Dendritic cell treated with granulocyte-macrophage colony-stimulating factor and Interleukin-4, amounts not matched to agents 40 ng/mL and 50 ng/mL, for 4 days (primary cell): Measurements from ENCODE around the gene CACNA1B.

Experiments
- H3K27ac Mint-ChIP-seq: one replicate; pipeline ENCODE4 v1.8.0; 2022; ENCODE audit warnings: mild to moderate bottlenecking, mixed read lengths
- H3K27me3 Mint-ChIP-seq: one replicate; pipeline ENCODE4 v1.8.0; 2022; ENCODE audit warnings: mild to moderate bottlenecking, mixed read lengths
- H3K36me3 Mint-ChIP-seq: one replicate; pipeline ENCODE4 v1.8.0; 2022; ENCODE audit warnings: low read depth, mixed read lengths
- H3K4me1 Mint-ChIP-seq: one replicate; pipeline ENCODE4 v1.8.0; 2022; ENCODE audit warnings: low read depth, mixed read lengths
- H3K4me3 Mint-ChIP-seq: one replicate; pipeline ENCODE4 v1.8.0; 2022; ENCODE audit warnings: mild to moderate bottlenecking, moderate library complexity, mixed read lengths
- H3K9me3 Mint-ChIP-seq: one replicate; pipeline ENCODE4 v1.8.0; 2022; ENCODE audit warnings: mixed read lengths
- intact Hi-C: fragments of 100-400 bp; cut with micrococcal nuclease; formaldehyde crosslinking; loops from one replicate; pipeline ENCODE4 v1.15.0; 2022

CACNA1B gene

GRCh38 chr9:138058181-138058580, 180.6 kb downstream of the CACNA1B start:
- intact Hi-C loops: no loop called here
- Mint-ChIP-seq H3K36me3 (no peaks in the 10 kb centered on the region), H3K4me3 (no peak overlapping the region), H3K27me3 (no peaks in the 10 kb centered on the region), H3K9me3 (no peaks in the 10 kb centered on the region), H3K27ac (no peak overlapping the region), H3K4me1 (no peaks in the 10 kb centered on the region)

- H3K27ac Mint-ChIP-seq: no peak overlapping the region
- H3K4me1 Mint-ChIP-seq: no peaks in the 10 kb centered on the region
- intact Hi-C loops: no loop called here
- no peaks in the 10 kb centered on the region for H3K36me3 Mint-ChIP-seq
- no peak overlapping the region for H3K4me3 Mint-ChIP-seq
- H3K9me3 Mint-ChIP-seq: no peaks in the 10 kb centered on the region
- H3K27me3 Mint-ChIP-seq: no peaks in the 10 kb centered on the region
Measured at GRCh38 chr9:138059196-138059595, 181.6 kb downstream of the CACNA1B start.

- no peaks in the 10 kb centered on the region for H3K27me3 Mint-ChIP-seq
- intact Hi-C loops: no loop called here
Measured at GRCh38 chr9:138060365-138060764, 182.8 kb downstream of the CACNA1B start.

GRCh38 chr9:138060881-138061280, 183.3 kb downstream of the CACNA1B start:
- intact Hi-C loops: no loop called here
- H3K27ac Mint-ChIP-seq: no peak overlapping the region
- no peaks in the 10 kb centered on the region for H3K36me3 Mint-ChIP-seq
- no peak overlapping the region for H3K4me3 Mint-ChIP-seq
- no peaks in the 10 kb centered on the region for H3K9me3 Mint-ChIP-seq
- no peaks in the 10 kb centered on the region for H3K4me1 Mint-ChIP-seq
- H3K27me3 Mint-ChIP-seq: no peaks in the 10 kb centered on the region

More at GRCh38 chr9:138060365-138060764, 182.8 kb downstream of the CACNA1B start:
- Mint-ChIP-seq H3K27ac (no peak overlapping the region), H3K9me3 (no peaks in the 10 kb centered on the region), H3K4me3 (no peak overlapping the region), H3K4me1 (no peaks in the 10 kb centered on the region), H3K36me3 (no peaks in the 10 kb centered on the region)

- intact Hi-C loops: no loop called here
Measured at GRCh38 chr9:138061631-138062030, 184.0 kb downstream of the CACNA1B start.

GRCh38 chr9:138062196-138062595, 184.6 kb downstream of the CACNA1B start:
- H3K36me3 Mint-ChIP-seq: no peaks in the 10 kb centered on the region
- no peak overlapping the region for H3K27ac Mint-ChIP-seq
- H3K4me1 Mint-ChIP-seq: no peaks in the 10 kb centered on the region
- intact Hi-C loops: no loop called here
- no peak overlapping the region for H3K4me3 Mint-ChIP-seq
- H3K9me3 Mint-ChIP-seq: no peaks in the 10 kb centered on the region
- H3K27me3 Mint-ChIP-seq: peaks cover 2% of the 10 kb centered on the region

More at GRCh38 chr9:138061631-138062030, 184.0 kb downstream of the CACNA1B start:
- no peaks in the 10 kb centered on the region for H3K27me3 Mint-ChIP-seq
- no peaks in the 10 kb centered on the region for H3K9me3 Mint-ChIP-seq
- H3K4me3 Mint-ChIP-seq: no peak overlapping the region
- H3K27ac Mint-ChIP-seq: no peak overlapping the region
- H3K36me3 Mint-ChIP-seq: no peaks in the 10 kb centered on the region
- H3K4me1 Mint-ChIP-seq: no peaks in the 10 kb centered on the region

GRCh38 chr9:138063033-138063432, 185.5 kb downstream of the CACNA1B start:
- Mint-ChIP-seq H3K36me3 (no peaks in the 10 kb centered on the region), H3K4me3 (no peak overlapping the region), H3K27me3 (peaks cover 2% of the 10 kb centered on the region), H3K4me1 (no peaks in the 10 kb centered on the region), H3K27ac (no peak overlapping the region), H3K9me3 (no peaks in the 10 kb centered on the region)
- intact Hi-C loops: no loop called here

- peaks cover 2% of the 10 kb centered on the region for H3K27me3 Mint-ChIP-seq
- no peak overlapping the region for H3K4me3 Mint-ChIP-seq
- no peaks in the 10 kb centered on the region for H3K9me3 Mint-ChIP-seq
- no peaks in the 10 kb centered on the region for H3K4me1 Mint-ChIP-seq
- intact Hi-C loops: no loop called here
- no peaks in the 10 kb centered on the region for H3K36me3 Mint-ChIP-seq
- no peak overlapping the region for H3K27ac Mint-ChIP-seq
Measured at GRCh38 chr9:138063785-138064184, 186.2 kb downstream of the CACNA1B start.

GRCh38 chr9:138064547-138064946, 187.0 kb downstream of the CACNA1B start:
- intact Hi-C loops: no loop called here
- H3K27me3 Mint-ChIP-seq: peaks cover 2% of the 10 kb centered on the region
- H3K4me1 Mint-ChIP-seq: no peaks in the 10 kb centered on the region
- no peak overlapping the region for H3K27ac Mint-ChIP-seq
- H3K36me3 Mint-ChIP-seq: no peaks in the 10 kb centered on the region
- H3K4me3 Mint-ChIP-seq: no peak overlapping the region
- no peaks in the 10 kb centered on the region for H3K9me3 Mint-ChIP-seq

- intact Hi-C loops: no loop called here
- H3K27me3 Mint-ChIP-seq: peaks cover 2% of the 10 kb centered on the region
- no peaks in the 10 kb centered on the region for H3K9me3 Mint-ChIP-seq
- no peaks in the 10 kb centered on the region for H3K4me1 Mint-ChIP-seq
- H3K27ac Mint-ChIP-seq: no peak overlapping the region
- no peaks in the 10 kb centered on the region for H3K36me3 Mint-ChIP-seq
- no peak overlapping the region for H3K4me3 Mint-ChIP-seq
Measured at GRCh38 chr9:138065287-138065686, 187.7 kb downstream of the CACNA1B start.

GRCh38 chr9:138066049-138066448, 188.5 kb downstream of the CACNA1B start:
- Mint-ChIP-seq H3K4me3 (no peak overlapping the region), H3K4me1 (no peaks in the 10 kb centered on the region), H3K27me3 (peaks cover 2% of the 10 kb centered on the region), H3K9me3 (no peaks in the 10 kb centered on the region), H3K36me3 (no peaks in the 10 kb centered on the region), H3K27ac (no peak overlapping the region)
- intact Hi-C loops: no loop called here

- no peaks in the 10 kb centered on the region for H3K36me3 Mint-ChIP-seq
- H3K4me3 Mint-ChIP-seq: no peak overlapping the region
- no peak overlapping the region for H3K27ac Mint-ChIP-seq
- peaks cover 2% of the 10 kb centered on the region for H3K27me3 Mint-ChIP-seq
- intact Hi-C loops: no loop called here
- no peaks in the 10 kb centered on the region for H3K4me1 Mint-ChIP-seq
- H3K9me3 Mint-ChIP-seq: no peaks in the 10 kb centered on the region
Measured at GRCh38 chr9:138067613-138068367, 190.2 kb downstream of the CACNA1B start.

- Mint-ChIP-seq H3K9me3 (no peaks in the 10 kb centered on the region), H3K27ac (no peak overlapping the region), H3K4me3 (no peak overlapping the region), H3K36me3 (no peaks in the 10 kb centered on the region), H3K27me3 (peaks cover 2% of the 10 kb centered on the region), H3K4me1 (no peaks in the 10 kb centered on the region)
- intact Hi-C loops: no loop called here
Measured at GRCh38 chr9:138068601-138069035, 191.0 kb downstream of the CACNA1B start.

- Mint-ChIP-seq H3K27ac (no peak overlapping the region), H3K27me3 (peaks cover 2% of the 10 kb centered on the region), H3K4me1 (no peaks in the 10 kb centered on the region), H3K9me3 (no peaks in the 10 kb centered on the region), H3K4me3 (no peak overlapping the region), H3K36me3 (no peaks in the 10 kb centered on the region)
- intact Hi-C loops: no loop called here
Measured at GRCh38 chr9:138069731-138070456, 192.3 kb downstream of the CACNA1B start.
